Thoracic aorta (tissue), 2 donors: ENCODE measurements around the gene CLRN3. TPM values are rescaled to one million over a fixed set of nuclear protein-coding genes. Genes with fewer than 3 reads are reported as not detected.

Source experiments
- ATAC-seq: fragments of 150-250 bp; one replicate; pipeline ENCODE4 v1.8.0; 2017; ENCODE audit warnings: low read depth; ENCODE audit not compliant: insufficient number of reproducible peaks, low FRiP score
- DNase-seq: peaks from one replicate; pipeline ENCODE4 v3.0.0-alpha.2; 2020; ENCODE audit warnings: low spot score
- H3K27ac ChIP-seq, 2 donors: fragments of 200-600 bp; sonication (generic); 1 replicate in 1 of 2; 2 replicates in 1 of 2; pipeline ENCODE4 v1.5.1; 2016; ENCODE audit warnings: mild to moderate bottlenecking in 2 of 2, moderate library complexity in 2 of 2
- H3K27me3 ChIP-seq: fragments of 200-600 bp; sonication (generic); replicated peaks from 2 replicates; pipeline ENCODE4 v1.6.0; 2016; ENCODE audit warnings: mild to moderate bottlenecking; ENCODE audit not compliant: insufficient read depth
- H3K36me3 ChIP-seq: fragments of 200-600 bp; sonication (generic); one replicate; pipeline ENCODE4 v1.5.1; 2016
- H3K4me1 ChIP-seq, 2 donors: fragments of 200-600 bp; sonication (generic); 1 replicate in 1 of 2; 2 replicates in 1 of 2; pipeline versions ENCODE4 v1.5.1 to v1.6.0; 2016; ENCODE audit warnings: low read depth in 2 of 2, mild to moderate bottlenecking in 1 of 2; ENCODE audit not compliant: control insufficient read depth in 1 of 2
- H3K4me3 ChIP-seq: fragments of 200-600 bp; sonication (generic); 2 replicates; pipeline ENCODE4 v1.5.1; 2016; ENCODE audit warnings: mild to moderate bottlenecking
- H3K9me3 ChIP-seq: fragments of 200-600 bp; sonication (generic); 2 replicates; pipeline ENCODE4 v1.5.1; 2016
- CTCF ChIP-seq: fragments of 200-600 bp; sonication (generic); IDR thresholded peaks from one replicate; pipeline ENCODE4 v1.5.1; 2019; ENCODE audit warnings: antibody characterized with exemption
- total RNA-seq, 2 donors: library from RNA; depleted of rRNA; stranded (reverse); fragments of >200 nt; gene quantifications; one replicate each; pipeline versions ENCODE4 v1.1.0 to v1.2.3, GENCODE V29; 2016

CLRN3 gene
- total RNA-seq, 2 donors from 2014 or later = not detected

- H3K36me3 ChIP-seq = no peaks in the 10 kb centered on the region
- no peak for ATAC-seq
These were observed 24.1 kb upstream of the CLRN3 start for GRCh38 chr10:127916826-127917225.

GRCh38 chr10:127915324-127915723 lies 22.6 kb upstream of the CLRN3 start:
- Histone ChIP-seq H3K27me3 (no peaks in the 10 kb centered on the region), H3K27ac (no peak overlapping the region), H3K4me1 (peaks cover 23 to 29% of the 10 kb centered on the region in 2 donors), H3K4me3 (no peak overlapping the region), H3K9me3 (no peaks in the 10 kb centered on the region), H3K36me3 (no peaks in the 10 kb centered on the region)
- TF ChIP-seq CTCF = no peak
- no peak for ATAC-seq
- DNase-seq = no peak

More at GRCh38 chr10:127916826-127917225, 24.1 kb upstream of the CLRN3 start:
- no peak overlapping the region for H3K27ac ChIP-seq
- DNase-seq = no peak
- peaks cover 29 to 36% of the 10 kb centered on the region in 2 donors for H3K4me1 ChIP-seq
- H3K9me3 ChIP-seq = no peaks in the 10 kb centered on the region
- H3K4me3 ChIP-seq = no peak overlapping the region
- no peaks in the 10 kb centered on the region for H3K27me3 ChIP-seq
- no peak for TF ChIP-seq CTCF

GRCh38 chr10:127913368-127913759 lies 20.6 kb upstream of the CLRN3 start:
- no peak for TF ChIP-seq CTCF
- Histone ChIP-seq H3K9me3 (no peaks in the 10 kb centered on the region), H3K4me3 (no peak overlapping the region), H3K27ac (no peak overlapping the region), H3K4me1 (peaks cover 5 to 18% of the 10 kb centered on the region in 2 donors), H3K36me3 (no peaks in the 10 kb centered on the region), H3K27me3 (no peaks in the 10 kb centered on the region)
- DNase-seq (no peak), ATAC-seq (no peak)

GRCh38 chr10:127912607-127913367 lies 20.0 kb upstream of the CLRN3 start:
- Histone ChIP-seq H3K4me1 (peaks cover 8 to 23% of the 10 kb centered on the region in 2 donors), H3K9me3 (no peaks in the 10 kb centered on the region), H3K27ac (no peak overlapping the region), H3K4me3 (no peak overlapping the region), H3K27me3 (no peaks in the 10 kb centered on the region), H3K36me3 (no peaks in the 10 kb centered on the region)
- ATAC-seq = no peak
- no peak for DNase-seq
- TF ChIP-seq CTCF = no peak

- Histone ChIP-seq H3K4me1 (peaks cover 8 to 27% of the 10 kb centered on the region in 2 donors), H3K9me3 (no peaks in the 10 kb centered on the region), H3K36me3 (no peaks in the 10 kb centered on the region), H3K4me3 (no peak overlapping the region), H3K27ac (no peak overlapping the region), H3K27me3 (no peaks in the 10 kb centered on the region)
- no peak for DNase-seq
- ATAC-seq = no peak
- no peak for TF ChIP-seq CTCF
These were observed 19.1 kb upstream of the CLRN3 start for GRCh38 chr10:127911867-127912257.
